ENCODE results near the gene MEX3C. TPM values are rescaled to one million over a fixed set of nuclear protein-coding genes. Genes with fewer than 3 reads are reported as not detected.

MEX3C gene
- total RNA-seq, 1 donor from 2014 or later, result 53.5 TPM

DNA sequence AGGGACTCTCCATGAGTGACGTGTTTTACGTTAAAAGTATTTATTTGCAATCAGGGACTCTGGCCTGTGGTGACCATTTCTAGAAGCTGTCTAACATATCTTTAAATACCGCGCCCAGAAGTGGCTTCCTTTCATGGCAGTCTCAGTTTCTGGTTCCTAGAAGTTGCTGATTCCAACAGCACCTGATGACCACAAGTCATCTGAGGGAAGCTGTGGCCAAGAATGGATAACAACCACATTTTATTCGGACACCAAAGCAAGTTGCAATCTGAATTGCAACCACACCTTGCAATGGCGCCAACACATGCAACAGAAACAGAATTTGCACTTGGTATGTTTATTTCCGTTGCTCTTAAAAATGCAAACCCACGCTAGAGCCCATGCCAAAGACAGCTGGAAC lies 33.1 kb downstream of the MEX3C start:
- no peak for TF ChIP-seq CTCF (IDR thresholded peaks at IDR 0.05)
- Mint-ChIP-seq H3K9me3 (ENCODE audit: unreplicated experiment) (no peaks in the 10 kb centered on the region), H3K4me3 (ENCODE audit: unreplicated experiment) (no peak overlapping the region), H3K27me3 (ENCODE audit: unreplicated experiment) (no peaks in the 10 kb centered on the region), H3K27ac (ENCODE audit: unreplicated experiment) (no peak overlapping the region), H3K36me3 (ENCODE audit: unreplicated experiment) (no peaks in the 10 kb centered on the region), H3K4me1 (ENCODE audit: unreplicated experiment) (peaks cover 15% of the 10 kb centered on the region)
- DNase-seq (ENCODE audit: extremely low spot score, unreplicated experiment), result no peak

GRCh38 chr18:51163543-51163942 lies 33.9 kb downstream of the MEX3C start:
- Mint-ChIP-seq H3K27ac (ENCODE audit: unreplicated experiment) (no peak overlapping the region), H3K9me3 (ENCODE audit: unreplicated experiment) (no peaks in the 10 kb centered on the region), H3K36me3 (ENCODE audit: unreplicated experiment) (no peaks in the 10 kb centered on the region), H3K27me3 (ENCODE audit: unreplicated experiment) (no peaks in the 10 kb centered on the region), H3K4me1 (ENCODE audit: unreplicated experiment) (peaks cover 15% of the 10 kb centered on the region), H3K4me3 (ENCODE audit: unreplicated experiment) (no peak overlapping the region)
- no peak for DNase-seq (ENCODE audit: extremely low spot score, unreplicated experiment)
- no peak for TF ChIP-seq CTCF (IDR thresholded peaks at IDR 0.05)

GRCh38 chr18:51162617-51163016 lies 34.9 kb downstream of the MEX3C start:
- H3K4me1 Mint-ChIP-seq (ENCODE audit: unreplicated experiment), result peaks cover 12% of the 10 kb centered on the region
- H3K27ac Mint-ChIP-seq (ENCODE audit: unreplicated experiment), result no peak overlapping the region
- no peak for TF ChIP-seq CTCF (IDR thresholded peaks at IDR 0.05)
- no peak overlapping the region for H3K4me3 Mint-ChIP-seq (ENCODE audit: unreplicated experiment)
- no peaks in the 10 kb centered on the region for H3K27me3 Mint-ChIP-seq (ENCODE audit: unreplicated experiment)
- H3K9me3 Mint-ChIP-seq (ENCODE audit: unreplicated experiment), result no peaks in the 10 kb centered on the region
- DNase-seq (ENCODE audit: extremely low spot score, unreplicated experiment), result no peak
- H3K36me3 Mint-ChIP-seq (ENCODE audit: unreplicated experiment), result no peaks in the 10 kb centered on the region

DNA sequence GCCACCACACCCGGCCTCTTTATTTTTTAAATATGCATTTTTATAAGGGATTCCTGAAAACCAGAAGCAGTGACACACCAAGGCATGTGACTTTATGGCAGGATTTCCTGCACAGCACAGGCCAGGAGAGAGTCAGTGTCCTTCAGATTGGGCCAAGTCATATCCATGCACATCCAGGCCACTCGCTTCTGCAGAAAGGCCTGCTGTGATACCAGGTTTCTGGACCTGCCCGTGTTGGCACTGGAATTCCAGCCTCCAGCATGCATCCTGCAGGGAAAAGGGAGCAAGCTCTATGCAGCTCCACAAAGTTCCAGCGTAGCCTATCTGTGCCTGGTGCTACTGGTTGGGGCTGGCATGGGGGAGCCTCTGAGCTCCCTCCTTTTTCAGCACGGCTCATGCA lies 36.8 kb downstream of the MEX3C start:
- no peak for DNase-seq (ENCODE audit: extremely low spot score, unreplicated experiment)
- Mint-ChIP-seq H3K27ac (ENCODE audit: unreplicated experiment) (no peak overlapping the region), H3K36me3 (ENCODE audit: unreplicated experiment) (no peaks in the 10 kb centered on the region), H3K27me3 (ENCODE audit: unreplicated experiment) (no peaks in the 10 kb centered on the region), H3K4me1 (ENCODE audit: unreplicated experiment) (peaks cover 11% of the 10 kb centered on the region), H3K4me3 (ENCODE audit: unreplicated experiment) (no peak overlapping the region), H3K9me3 (ENCODE audit: unreplicated experiment) (no peaks in the 10 kb centered on the region)
- no peak for TF ChIP-seq CTCF (IDR thresholded peaks at IDR 0.05)

DNA sequence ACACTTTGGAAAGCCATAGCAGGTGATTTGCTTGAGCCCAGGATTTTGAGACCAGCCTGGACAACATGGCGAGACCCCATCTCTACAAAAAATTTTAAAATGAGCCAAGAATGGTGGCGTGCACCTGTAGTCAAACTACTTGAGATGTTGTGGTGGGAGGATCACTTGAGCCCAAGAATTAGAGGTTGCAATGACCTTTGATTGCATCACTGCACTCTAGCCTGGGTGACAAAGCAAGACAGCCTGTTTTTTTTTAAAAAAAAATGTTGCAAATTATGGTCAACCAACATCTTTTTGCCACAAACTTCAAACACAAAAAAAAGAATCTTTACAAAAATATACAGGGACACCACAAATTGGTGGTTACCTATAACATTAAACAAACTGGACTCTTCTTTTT lies 40.3 kb downstream of the MEX3C start:
- Mint-ChIP-seq H3K9me3 (ENCODE audit: unreplicated experiment) (no peaks in the 10 kb centered on the region), H3K36me3 (ENCODE audit: unreplicated experiment) (no peaks in the 10 kb centered on the region), H3K27me3 (ENCODE audit: unreplicated experiment) (no peaks in the 10 kb centered on the region), H3K4me3 (ENCODE audit: unreplicated experiment) (no peak overlapping the region), H3K4me1 (ENCODE audit: unreplicated experiment) (no peaks in the 10 kb centered on the region), H3K27ac (ENCODE audit: unreplicated experiment) (no peak overlapping the region)
- DNase-seq (ENCODE audit: extremely low spot score, unreplicated experiment), result no peak
- no peak for TF ChIP-seq CTCF (IDR thresholded peaks at IDR 0.05)

Measured in osteocyte (in vitro differentiated cells).